ENCODE measurements around the gene IRF7. TPM values are rescaled to one million over a fixed set of nuclear protein-coding genes. Genes with fewer than 3 reads are reported as not detected.

IRF7 gene
- total RNA-seq, 2 experiments from 2014 or later = 83.2 to 92.7 TPM

- CTCF ChIA-PET = no interaction called here
- Mint-ChIP-seq H3K36me3 (ENCODE audit: low read depth) (peaks cover 3% of the 10 kb centered on the region), H3K4me3 (no peak within 1 kb of the TSS), H3K4me1 (ENCODE audit: low read depth) (peaks cover 21% of the 10 kb centered on the region), H3K27me3 (ENCODE audit: low read depth) (peaks cover 30% of the 10 kb centered on the region), H3K9me3 (no peaks in the 10 kb centered on the region), H3K27ac (no peak within 1 kb of the TSS)
- DNase-seq = no peak
- intact Hi-C loops (cut with micrococcal nuclease) = no loop called here
These were observed 9.2 kb upstream of the IRF7 start, which contains the start of gene CDHR5 for GRCh38 chr11:624705-625635. CDHR5 (minus strand) TSS chr11:624955; CDS start chr11:624902, 53 bp downstream.

GRCh38 chr11:623999-624704 is 8.4 kb upstream of the IRF7 start:
- H3K27ac Mint-ChIP-seq = no peak overlapping the region
- no peaks in the 10 kb centered on the region for H3K9me3 Mint-ChIP-seq
- H3K4me3 Mint-ChIP-seq = no peak overlapping the region
- CTCF ChIA-PET = interaction anchor here (0.6 kb wide), 1 partner anchor 29 kb away, joined by 4 read pairs; no protein-coding TSS in a partner anchor
- peaks cover 27% of the 10 kb centered on the region for H3K27me3 Mint-ChIP-seq (ENCODE audit: low read depth)
- intact Hi-C loops (cut with micrococcal nuclease) = no loop called here
- peaks cover 16% of the 10 kb centered on the region for H3K4me1 Mint-ChIP-seq (ENCODE audit: low read depth)
- peaks cover 3% of the 10 kb centered on the region for H3K36me3 Mint-ChIP-seq (ENCODE audit: low read depth)
- no peak for DNase-seq

- CTCF ChIA-PET = interaction anchor here (0.6 kb wide), 1 partner anchor 29 kb away, joined by 4 read pairs; no protein-coding TSS in a partner anchor
- DNase-seq = no peak
- no peak overlapping the region for H3K27ac Mint-ChIP-seq
- H3K4me1 Mint-ChIP-seq (ENCODE audit: low read depth) = peaks cover 8% of the 10 kb centered on the region
- H3K36me3 Mint-ChIP-seq (ENCODE audit: low read depth) = peaks cover 2% of the 10 kb centered on the region
- intact Hi-C loops (cut with micrococcal nuclease) = no loop called here
- peaks cover 24% of the 10 kb centered on the region for H3K27me3 Mint-ChIP-seq (ENCODE audit: low read depth)
- H3K4me3 Mint-ChIP-seq = no peak overlapping the region
- H3K9me3 Mint-ChIP-seq = no peaks in the 10 kb centered on the region
These were observed 7.7 kb upstream of the IRF7 start for GRCh38 chr11:623349-623869.

GRCh38 chr11:621838-622237 is 6.1 kb upstream of the IRF7 start:
- intact Hi-C loops (cut with micrococcal nuclease) = no loop called here
- DNase-seq = no peak
- H3K27me3 Mint-ChIP-seq (ENCODE audit: low read depth) = peaks cover 16% of the 10 kb centered on the region
- H3K27ac Mint-ChIP-seq = no peak overlapping the region
- H3K36me3 Mint-ChIP-seq (ENCODE audit: low read depth) = peaks cover 2% of the 10 kb centered on the region
- no peaks in the 10 kb centered on the region for H3K4me1 Mint-ChIP-seq (ENCODE audit: low read depth)
- CTCF ChIA-PET = no interaction called here
- H3K4me3 Mint-ChIP-seq = no peak overlapping the region
- no peaks in the 10 kb centered on the region for H3K9me3 Mint-ChIP-seq

- H3K9me3 Mint-ChIP-seq = no peaks in the 10 kb centered on the region
- H3K27ac Mint-ChIP-seq = no peak overlapping the region
- no peaks in the 10 kb centered on the region for H3K4me1 Mint-ChIP-seq (ENCODE audit: low read depth)
- CTCF ChIA-PET = no interaction called here
- H3K4me3 Mint-ChIP-seq = no peak overlapping the region
- intact Hi-C loops (cut with micrococcal nuclease) = no loop called here
- peaks cover 10% of the 10 kb centered on the region for H3K27me3 Mint-ChIP-seq (ENCODE audit: low read depth)
- H3K36me3 Mint-ChIP-seq (ENCODE audit: low read depth) = peaks cover 2% of the 10 kb centered on the region
- no peak for DNase-seq
These were observed 5.4 kb upstream of the IRF7 start for GRCh38 chr11:620935-621814.

GRCh38 chr11:620201-620600 is 4.5 kb upstream of the IRF7 start:
- H3K27me3 Mint-ChIP-seq (ENCODE audit: low read depth) = peaks cover 4% of the 10 kb centered on the region
- H3K4me1 Mint-ChIP-seq (ENCODE audit: low read depth) = peaks cover 2% of the 10 kb centered on the region
- intact Hi-C loops (cut with micrococcal nuclease) = no loop called here
- no peaks in the 10 kb centered on the region for H3K9me3 Mint-ChIP-seq
- no peak for DNase-seq
- CTCF ChIA-PET = no interaction called here
- H3K4me3 Mint-ChIP-seq = no peak overlapping the region
- H3K36me3 Mint-ChIP-seq (ENCODE audit: low read depth) = peaks cover 5% of the 10 kb centered on the region
- no peak overlapping the region for H3K27ac Mint-ChIP-seq

GRCh38 chr11:619628-620050 is 3.9 kb upstream of the IRF7 start:
- intact Hi-C loops (cut with micrococcal nuclease) = no loop called here
- H3K36me3 Mint-ChIP-seq (ENCODE audit: low read depth) = peaks cover 5% of the 10 kb centered on the region

GRCh38 chr11:618856-619627 is 3.3 kb upstream of the IRF7 start:
- no peak overlapping the region for H3K4me3 Mint-ChIP-seq
- no peaks in the 10 kb centered on the region for H3K9me3 Mint-ChIP-seq
- intact Hi-C loops (cut with micrococcal nuclease) = no loop called here
- H3K36me3 Mint-ChIP-seq (ENCODE audit: low read depth) = peaks cover 10% of the 10 kb centered on the region
- CTCF ChIA-PET = no interaction called here
- peaks cover 3% of the 10 kb centered on the region for H3K27me3 Mint-ChIP-seq (ENCODE audit: low read depth)
- H3K4me1 Mint-ChIP-seq (ENCODE audit: low read depth) = peaks cover 8% of the 10 kb centered on the region
- DNase-seq = no peak
- H3K27ac Mint-ChIP-seq = no peak overlapping the region

More at GRCh38 chr11:619628-620050, 3.9 kb upstream of the IRF7 start:
- H3K27me3 Mint-ChIP-seq (ENCODE audit: low read depth) = peaks cover 3% of the 10 kb centered on the region
- H3K4me3 Mint-ChIP-seq = no peak overlapping the region
- H3K4me1 Mint-ChIP-seq (ENCODE audit: low read depth) = peaks cover 2% of the 10 kb centered on the region
- no peak for DNase-seq
- H3K27ac Mint-ChIP-seq = no peak overlapping the region
- no peaks in the 10 kb centered on the region for H3K9me3 Mint-ChIP-seq
- CTCF ChIA-PET = no interaction called here

- intact Hi-C loops (cut with micrococcal nuclease) = no loop called here
- H3K4me3 Mint-ChIP-seq = no peak overlapping the region
- H3K36me3 Mint-ChIP-seq (ENCODE audit: low read depth) = peaks cover 14% of the 10 kb centered on the region
- CTCF ChIA-PET = no interaction called here
- peaks cover 13% of the 10 kb centered on the region for H3K4me1 Mint-ChIP-seq (ENCODE audit: low read depth)
- no peaks in the 10 kb centered on the region for H3K27me3 Mint-ChIP-seq (ENCODE audit: low read depth)
- H3K9me3 Mint-ChIP-seq = no peaks in the 10 kb centered on the region
- no peak for DNase-seq
- no peak overlapping the region for H3K27ac Mint-ChIP-seq
These were observed 2.3 kb upstream of the IRF7 start for GRCh38 chr11:617912-618682.

GRCh38 chr11:617199-617911 is 1.6 kb upstream of the IRF7 start:
- no peaks in the 10 kb centered on the region for H3K9me3 Mint-ChIP-seq
- intact Hi-C loops (cut with micrococcal nuclease) = no loop called here
- no peak overlapping the region for H3K4me3 Mint-ChIP-seq
- peaks cover 15% of the 10 kb centered on the region for H3K4me1 Mint-ChIP-seq (ENCODE audit: low read depth)
- no peaks in the 10 kb centered on the region for H3K27me3 Mint-ChIP-seq (ENCODE audit: low read depth)
- H3K27ac Mint-ChIP-seq = no peak overlapping the region
- peaks cover 14% of the 10 kb centered on the region for H3K36me3 Mint-ChIP-seq (ENCODE audit: low read depth)
- CTCF ChIA-PET = no interaction called here
- DNase-seq = no peak
